Measurements from ENCODE around the gene IL1RAPL1.

The IL1RAPL1 gene

GRCh38 chrX:29432534-29432933 is 845.3 kb downstream of the IL1RAPL1 start:
- DNase-seq (ENCODE audit: low spot score): no peak

GRCh38 chrX:29434939-29435338 is 847.7 kb downstream of the IL1RAPL1 start:
- DNase-seq (ENCODE audit: low spot score): no peak

GRCh38 chrX:29435396-29435795 is 848.1 kb downstream of the IL1RAPL1 start:
- no peak for DNase-seq (ENCODE audit: low spot score)

- DNase-seq (ENCODE audit: low spot score): no peak
Observed at GRCh38 chrX:29447867-29448266, 860.6 kb downstream of the IL1RAPL1 start.

GRCh38 chrX:29453333-29453732 is 866.1 kb downstream of the IL1RAPL1 start:
- no peak for DNase-seq (ENCODE audit: low spot score)

- no peak for DNase-seq (ENCODE audit: low spot score)
Observed at GRCh38 chrX:29455702-29456101, 868.5 kb downstream of the IL1RAPL1 start.

- no peak for DNase-seq (ENCODE audit: low spot score)
Observed at GRCh38 chrX:29461039-29461438, 873.8 kb downstream of the IL1RAPL1 start.

GRCh38 chrX:29466456-29466855 is 879.2 kb downstream of the IL1RAPL1 start:
- no peak for DNase-seq (ENCODE audit: low spot score)

- DNase-seq (ENCODE audit: low spot score): no peak
Observed at GRCh38 chrX:29468911-29469494, 881.8 kb downstream of the IL1RAPL1 start.

GRCh38 chrX:29470030-29470429 is 882.8 kb downstream of the IL1RAPL1 start:
- DNase-seq (ENCODE audit: low spot score): no peak

GRCh38 chrX:29471829-29472228 is 884.6 kb downstream of the IL1RAPL1 start:
- DNase-seq (ENCODE audit: low spot score): no peak

- no peak for DNase-seq (ENCODE audit: low spot score)
Observed at GRCh38 chrX:29477878-29478277, 890.6 kb downstream of the IL1RAPL1 start.

GRCh38 chrX:29478336-29479069 is 891.3 kb downstream of the IL1RAPL1 start:
- no peak for DNase-seq (ENCODE audit: low spot score)

- DNase-seq (ENCODE audit: low spot score): no peak
Observed at GRCh38 chrX:29487214-29487613, 900.0 kb downstream of the IL1RAPL1 start.

- no peak for DNase-seq (ENCODE audit: low spot score)
Observed at GRCh38 chrX:29487714-29488113, 900.5 kb downstream of the IL1RAPL1 start.

- no peak for DNase-seq (ENCODE audit: low spot score)
Observed at GRCh38 chrX:29488919-29489318, 901.7 kb downstream of the IL1RAPL1 start.

- no peak for DNase-seq (ENCODE audit: low spot score)
Observed at GRCh38 chrX:29490606-29491005, 903.4 kb downstream of the IL1RAPL1 start.

- no peak for DNase-seq (ENCODE audit: low spot score)
Observed at GRCh38 chrX:29491659-29492058, 904.4 kb downstream of the IL1RAPL1 start.

- DNase-seq (ENCODE audit: low spot score): no peak
Observed at GRCh38 chrX:29496636-29497180, 909.5 kb downstream of the IL1RAPL1 start.

GRCh38 chrX:29506729-29507128 is 919.5 kb downstream of the IL1RAPL1 start:
- DNase-seq (ENCODE audit: low spot score): no peak

- DNase-seq (ENCODE audit: low spot score): no peak
Observed at GRCh38 chrX:29518100-29518499, 930.9 kb downstream of the IL1RAPL1 start.

GRCh38 chrX:29528281-29528680 is 941.0 kb downstream of the IL1RAPL1 start:
- DNase-seq (ENCODE audit: low spot score): no peak

- no peak for DNase-seq (ENCODE audit: low spot score)
Observed at GRCh38 chrX:29530501-29530900, 943.3 kb downstream of the IL1RAPL1 start.

GRCh38 chrX:29531336-29531735 is 944.1 kb downstream of the IL1RAPL1 start:
- DNase-seq (ENCODE audit: low spot score): no peak
